ENCODE measurements around the gene PXDN.

- peak in 1 of 2 donors; percentile 72 for TF ChIP-seq POLR2A (IDR thresholded peaks at IDR 0.05)
- TF ChIP-seq CTCF (IDR thresholded peaks at IDR 0.05) = peak in 1 of 12 donors; percentile 13
Observed at GRCh38 chr2:1744446-1745170, at the start of gene PXDN.

All from heart left ventricle (tissue), 13 donors.